NCI-H524 (cell line): Measurements from ENCODE around the gene MYLK.

Experiments used
- DNase-seq, 2 experiments: peaks; one replicate each; lab custom pipeline; 2025; lab: John Stamatoyannopoulos, UW

MYLK gene

GRCh38 chr3:123769356-123769743, 114.8 kb downstream of the MYLK start:
- DNase-seq, result no peak

- DNase-seq, result no peak
These were observed 115.4 kb downstream of the MYLK start for GRCh38 chr3:123768480-123769355.

GRCh38 chr3:123767564-123768292, 116.4 kb downstream of the MYLK start:
- no peak for DNase-seq

DNA sequence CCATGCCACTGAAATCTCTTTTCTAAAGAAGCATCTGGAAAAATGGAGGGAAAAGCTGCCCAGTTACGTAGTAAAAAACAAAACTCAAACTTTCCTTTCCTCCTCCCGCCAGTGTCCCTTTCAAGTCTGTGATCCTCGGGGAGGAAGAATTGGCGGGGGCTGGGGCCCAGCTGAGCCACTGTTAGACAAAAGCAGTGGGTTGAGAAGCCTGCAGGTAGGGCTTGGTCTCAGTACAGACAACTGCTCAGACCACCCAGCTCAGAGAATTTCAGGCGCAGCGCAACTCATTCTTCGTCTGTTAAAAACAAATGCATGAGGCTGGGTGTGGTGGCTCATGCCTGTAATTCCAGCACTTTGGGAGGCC, 117.1 kb downstream of the MYLK start:
- no peak for DNase-seq

GRCh38 chr3:123766193-123767008, 117.7 kb downstream of the MYLK start:
- no peak for DNase-seq

DNA sequence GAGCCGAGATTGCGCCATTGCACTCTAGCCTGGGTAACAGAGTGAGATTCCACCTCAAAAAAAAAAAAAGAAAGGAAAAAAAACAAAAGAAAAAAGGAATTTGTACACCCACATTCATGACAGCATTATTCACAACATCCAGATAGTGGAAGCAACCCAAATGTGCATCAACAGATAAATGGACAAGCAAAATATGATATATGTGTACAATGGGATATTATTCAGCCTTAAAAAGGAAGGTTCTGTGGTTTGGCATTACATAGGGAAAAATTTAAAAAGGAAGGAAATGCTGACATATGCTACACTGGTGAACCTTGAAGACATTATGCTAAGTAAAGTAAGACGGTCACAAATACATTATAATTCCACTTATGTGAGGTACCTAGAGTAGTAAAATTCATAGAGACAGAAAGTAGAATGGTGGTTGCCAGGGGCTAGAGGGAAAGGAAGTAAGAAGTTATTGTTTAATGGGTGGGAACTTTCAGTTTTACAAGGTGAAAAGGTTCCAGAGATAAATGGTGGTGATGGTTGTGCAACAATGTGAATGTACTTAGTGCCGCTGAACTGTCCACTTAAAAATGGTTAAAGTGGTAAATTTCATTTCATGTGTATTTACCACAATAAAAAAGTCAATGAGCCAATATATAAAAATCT, 118.5 kb downstream of the MYLK start:
- no peak for DNase-seq

GRCh38 chr3:123764647-123765046, 119.5 kb downstream of the MYLK start:
- no peak for DNase-seq

GRCh38 chr3:123762805-123763204, 121.3 kb downstream of the MYLK start:
- no peak for DNase-seq

DNA sequence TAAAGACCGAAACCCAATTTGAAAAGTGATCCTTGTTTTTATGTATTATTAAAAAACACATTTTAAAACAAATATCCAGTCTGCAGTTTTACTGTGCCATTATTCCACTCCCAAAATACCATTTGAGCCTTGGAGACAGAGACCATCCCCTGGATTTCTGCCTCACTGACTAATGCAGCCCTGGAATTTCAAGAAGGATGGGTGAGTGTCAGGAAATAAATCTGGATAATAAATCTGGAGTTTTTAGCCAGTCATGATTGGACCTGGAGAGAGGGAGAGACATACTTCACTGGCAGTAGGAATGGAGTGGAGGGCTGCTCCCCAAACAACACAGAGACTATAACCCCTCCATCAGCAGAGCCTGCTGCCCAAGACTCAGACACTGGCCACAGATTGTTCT, 123.3 kb downstream of the MYLK start:
- DNase-seq, result no peak

GRCh38 chr3:123759871-123760270, 124.3 kb downstream of the MYLK start:
- DNase-seq, result no peak

- no peak for DNase-seq
These were observed 124.8 kb downstream of the MYLK start for GRCh38 chr3:123759311-123759710.

- peak; percentile 97 to 98 for DNase-seq
These were observed 126.0 kb downstream of the MYLK start for GRCh38 chr3:123758081-123758564.

- no peak for DNase-seq
These were observed 126.7 kb downstream of the MYLK start for GRCh38 chr3:123757281-123757940.

- no peak for DNase-seq
These were observed 128.6 kb downstream of the MYLK start for GRCh38 chr3:123755501-123755900.

DNA sequence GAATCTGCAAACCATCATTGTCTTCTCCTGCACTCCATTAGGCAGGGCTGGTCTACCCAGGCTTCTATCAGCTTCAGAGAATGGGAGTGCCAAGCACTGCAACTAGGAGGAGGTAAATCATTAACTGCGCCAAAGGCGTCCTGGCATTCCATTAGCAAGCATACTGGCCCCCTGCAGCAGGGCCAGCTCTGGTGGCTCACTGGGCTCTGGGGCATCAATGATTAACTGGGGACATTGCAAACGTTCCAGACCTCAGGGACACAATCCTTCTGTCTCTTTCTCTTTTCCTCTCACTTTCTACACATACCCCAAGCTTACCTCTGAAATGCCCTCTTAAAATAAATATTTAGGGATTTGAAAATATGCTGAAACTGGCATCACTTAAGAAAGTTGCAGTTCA, 129.0 kb downstream of the MYLK start:
- no peak for DNase-seq

GRCh38 chr3:123753286-123753685, 130.8 kb downstream of the MYLK start:
- no peak for DNase-seq

DNA sequence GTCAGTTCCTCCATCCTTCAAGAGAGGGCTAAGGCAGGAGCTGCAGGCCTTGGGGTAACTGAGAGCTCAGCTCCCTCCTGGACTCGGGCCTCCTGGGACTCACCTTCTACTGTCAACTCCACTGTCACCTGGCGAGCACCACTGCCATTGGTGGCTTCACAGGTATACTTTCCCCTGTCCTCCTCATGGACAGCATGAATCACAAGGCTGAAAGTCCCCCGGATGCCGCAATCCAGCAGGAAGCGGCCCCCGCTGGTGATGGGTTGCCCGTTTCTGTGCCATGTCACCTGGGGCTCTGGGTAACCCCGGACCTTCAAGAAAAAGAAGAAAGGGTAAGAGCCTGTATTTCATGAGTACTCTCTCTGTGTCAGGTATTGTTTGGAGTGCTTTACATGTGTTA, 131.9 kb downstream of the MYLK start:
- DNase-seq, result no peak

- no peak for DNase-seq
These were observed 132.7 kb downstream of the MYLK start for GRCh38 chr3:123751433-123751832.

DNA sequence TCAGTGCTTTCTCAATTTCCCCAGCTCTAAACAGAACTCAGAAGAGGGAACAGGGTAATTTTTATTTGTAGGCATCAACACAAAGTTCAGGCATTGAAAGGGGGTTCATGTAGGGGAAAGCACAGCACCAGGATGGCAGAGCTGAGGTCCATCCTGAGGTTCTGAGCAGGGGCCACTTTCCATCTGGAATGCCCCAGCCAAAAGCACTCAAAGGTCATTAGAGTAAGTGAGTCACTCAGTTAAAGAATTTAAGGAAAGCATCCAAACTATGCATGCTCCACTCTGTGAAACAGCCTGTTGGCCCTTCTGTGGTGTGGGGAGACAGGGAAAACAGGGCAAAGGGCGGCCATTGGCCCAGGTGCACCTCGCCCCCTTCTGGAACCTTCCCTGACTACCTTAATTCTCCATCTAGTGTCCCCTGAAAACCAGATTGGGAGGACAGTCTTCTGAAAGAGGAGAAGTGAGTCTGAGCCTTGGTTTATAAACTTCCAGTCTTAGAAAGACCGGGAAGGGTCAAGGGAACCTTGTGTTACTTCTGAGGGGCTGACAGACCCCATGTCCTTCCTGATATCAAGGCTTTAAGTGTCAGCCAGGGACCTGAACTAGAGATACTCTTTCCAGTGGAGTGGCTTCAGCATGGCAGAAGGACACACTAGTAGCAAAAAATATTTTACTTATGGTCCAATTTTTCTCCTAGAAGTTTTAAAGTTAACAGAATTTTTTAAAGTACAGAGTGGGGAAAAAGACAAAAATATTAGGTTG, 133.3 kb downstream of the MYLK start:
- no peak for DNase-seq

DNA sequence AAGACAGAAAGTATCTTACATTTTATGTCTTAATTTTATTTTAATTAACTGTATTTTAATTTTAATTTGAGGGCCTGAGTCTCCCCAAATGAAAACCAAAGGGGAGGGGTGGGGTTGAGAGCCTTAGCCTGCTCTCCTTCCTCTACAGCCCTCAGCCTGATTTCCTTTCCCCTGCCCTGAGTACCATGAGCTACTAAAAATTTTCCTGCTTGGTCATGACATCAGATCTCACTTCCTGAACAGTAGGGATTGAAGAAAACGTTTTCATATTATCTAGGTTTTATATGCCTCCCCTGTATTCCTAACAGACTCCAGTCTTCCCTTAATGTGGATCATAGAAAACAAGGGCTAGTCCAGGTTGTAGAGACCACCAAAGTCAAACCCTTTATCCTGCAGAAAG, 133.9 kb downstream of the MYLK start:
- DNase-seq, result no peak

- no peak for DNase-seq
These were observed 134.4 kb downstream of the MYLK start for GRCh38 chr3:123749711-123750110.
